HG03039 (cell line): Measurements from ENCODE around the gene PDHA1.

Experiments
- ATAC-seq: cut with Tn5 transposase; IDR thresholded peaks from one replicate; pipeline ENCODE4 v1.9.1; 2021; ENCODE audit warnings: mild to moderate bottlenecking, moderate library complexity; ENCODE audit not compliant: unreplicated experiment

Gene PDHA1

DNA sequence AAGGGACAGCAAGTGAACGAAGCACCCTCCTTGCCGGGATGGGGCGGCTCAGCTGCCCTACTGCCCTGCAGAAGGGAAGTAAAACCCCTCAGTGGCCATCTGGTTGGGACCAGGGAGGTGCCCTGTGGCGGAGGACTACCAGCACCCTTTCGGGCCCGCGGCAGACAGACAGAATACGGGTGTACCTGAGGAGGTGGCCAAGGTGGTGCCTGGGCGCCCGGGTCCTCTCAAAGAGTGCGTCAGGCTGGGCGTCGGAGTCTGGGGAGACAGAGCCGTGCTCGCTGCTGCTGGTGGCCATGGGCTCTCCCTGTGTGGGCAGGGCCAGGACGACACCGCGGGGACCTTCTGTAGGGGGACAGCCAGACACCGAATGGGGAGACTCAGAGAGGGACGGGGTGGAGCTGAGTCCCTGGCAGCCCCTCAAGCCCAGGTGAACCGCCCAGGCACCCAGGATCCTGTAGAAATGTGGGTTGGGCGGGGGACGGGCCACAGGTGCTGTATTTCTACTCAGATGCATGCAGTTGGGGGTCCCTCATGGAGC, 29.7 kb downstream of the PDHA1 start:
- ATAC-seq, result no peak

DNA sequence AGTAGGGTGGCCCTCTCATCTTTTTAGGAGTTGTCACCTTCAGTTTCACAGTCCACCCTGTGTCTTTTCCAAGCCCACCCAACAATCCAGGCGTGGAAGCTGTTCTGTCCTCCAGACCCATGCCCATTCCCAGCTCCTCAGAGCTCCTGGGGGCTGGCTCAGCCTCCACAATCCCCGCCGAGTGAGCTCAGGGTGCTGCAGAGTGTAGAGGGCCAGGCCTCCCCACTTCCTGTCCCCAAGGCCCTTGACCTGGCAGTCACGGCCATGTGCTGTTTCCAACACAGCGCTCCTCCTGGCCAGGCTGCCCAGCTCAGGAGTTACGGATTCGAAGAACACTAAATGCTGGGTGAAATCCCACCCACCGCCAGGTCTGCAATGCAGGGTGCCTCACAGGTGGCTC, 31.8 kb downstream of the PDHA1 start:
- ATAC-seq, result no peak

- no peak for ATAC-seq
Observed at GRCh38 chrX:19377799-19378198, 34.1 kb downstream of the PDHA1 start.

DNA sequence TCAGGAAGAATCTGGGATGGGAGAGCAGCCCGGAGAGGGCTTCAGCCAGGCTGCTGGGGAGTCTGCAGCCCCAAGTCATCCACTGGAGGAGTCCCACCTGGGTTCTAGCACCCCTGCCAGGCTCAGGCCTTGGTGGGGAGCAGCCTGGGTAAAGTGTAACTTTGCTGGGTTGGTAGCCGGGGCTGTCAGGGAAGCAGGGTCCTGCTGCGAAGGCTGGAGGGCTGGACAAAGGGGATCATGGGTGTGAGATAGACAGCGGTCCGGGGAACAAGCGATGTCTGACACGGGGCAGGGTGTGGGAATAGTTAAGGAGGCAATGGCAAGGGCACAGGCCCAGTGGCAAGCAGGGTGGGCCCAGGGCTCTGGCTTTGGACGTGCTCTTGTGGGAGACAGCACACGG, 37.6 kb downstream of the PDHA1 start:
- no peak for ATAC-seq

DNA sequence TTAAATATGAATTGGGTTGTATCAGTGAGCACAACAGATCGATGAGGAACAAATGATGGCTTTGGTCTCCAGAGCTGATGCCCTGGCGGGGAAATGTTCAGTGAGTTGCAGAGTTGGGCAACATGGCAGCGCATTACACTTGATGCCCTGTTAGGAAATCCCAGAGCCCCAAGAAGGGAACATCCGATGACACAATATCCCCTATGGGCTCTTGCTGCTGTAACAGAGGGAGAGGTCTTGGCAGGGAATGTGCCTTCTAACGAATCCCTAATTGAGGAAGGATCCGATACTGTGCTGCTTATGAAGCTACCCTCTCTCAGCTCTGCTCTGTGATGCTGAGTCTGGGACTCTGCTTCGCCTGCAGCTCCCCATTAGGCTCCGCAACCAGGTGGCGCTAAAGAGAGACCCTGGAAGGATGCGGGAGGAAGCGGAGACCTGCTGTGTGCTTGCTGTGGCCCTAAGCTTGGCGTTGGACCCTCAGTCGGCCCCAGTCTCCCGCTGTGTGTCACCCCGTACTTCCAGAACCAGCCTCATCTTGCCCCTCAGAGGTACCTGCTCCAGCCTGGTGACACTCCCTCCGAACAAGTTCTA, 38.9 kb downstream of the PDHA1 start:
- no peak for ATAC-seq

DNA sequence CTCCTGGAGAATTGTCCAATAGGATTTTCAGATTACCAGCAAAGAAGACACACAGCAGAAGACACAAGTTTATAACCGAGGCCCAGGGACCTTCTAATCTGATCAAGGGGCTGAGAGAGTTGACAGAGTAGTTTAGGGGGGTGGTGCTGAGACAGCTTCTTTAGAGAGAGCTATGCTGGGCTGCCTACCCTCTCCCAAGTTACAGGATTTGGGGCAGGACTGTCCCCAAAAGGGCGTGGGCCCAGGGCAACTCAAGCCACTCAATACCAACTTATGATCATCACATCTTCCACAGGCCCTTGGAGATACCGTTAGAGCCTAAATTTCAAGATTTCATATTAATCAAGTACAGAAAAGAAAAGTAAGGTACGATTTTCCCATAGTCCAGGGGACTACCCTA, 43.0 kb downstream of the PDHA1 start:
- no peak for ATAC-seq

DNA sequence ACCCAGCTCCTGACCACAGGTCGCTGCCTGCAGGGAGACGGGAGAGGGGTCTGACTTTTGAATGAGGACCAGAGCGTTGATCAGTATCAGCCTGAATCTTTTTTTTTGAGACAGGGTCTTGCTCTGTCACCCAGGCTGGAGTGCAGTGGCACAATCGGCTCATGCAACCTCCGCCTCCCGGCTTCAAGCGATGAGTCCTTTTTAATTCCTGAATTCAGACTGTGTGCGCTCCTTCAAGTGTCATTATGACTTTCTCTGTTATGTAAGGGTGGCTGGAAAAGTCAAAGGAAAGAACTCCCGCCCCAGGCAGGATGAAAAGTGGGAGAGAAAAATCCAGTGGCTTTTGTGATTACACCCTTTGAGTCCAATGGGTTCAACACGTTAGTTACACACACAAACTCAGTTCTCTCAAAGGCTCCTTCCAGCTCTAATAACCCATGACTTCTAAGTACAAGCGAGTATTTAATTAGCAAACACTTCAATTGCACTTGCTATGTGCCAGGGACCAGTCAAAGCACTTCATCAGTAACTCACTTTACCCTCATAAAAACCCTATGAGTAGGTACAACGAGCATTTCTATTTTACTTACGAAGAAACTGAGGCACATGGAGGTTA, 44.4 kb downstream of the PDHA1 start:
- no peak for ATAC-seq

- ATAC-seq, result no peak
Observed at GRCh38 chrX:19388741-19389140, 45.0 kb downstream of the PDHA1 start.

GRCh38 chrX:19389227-19389845, 45.6 kb downstream of the PDHA1 start:
- ATAC-seq, result no peak

DNA sequence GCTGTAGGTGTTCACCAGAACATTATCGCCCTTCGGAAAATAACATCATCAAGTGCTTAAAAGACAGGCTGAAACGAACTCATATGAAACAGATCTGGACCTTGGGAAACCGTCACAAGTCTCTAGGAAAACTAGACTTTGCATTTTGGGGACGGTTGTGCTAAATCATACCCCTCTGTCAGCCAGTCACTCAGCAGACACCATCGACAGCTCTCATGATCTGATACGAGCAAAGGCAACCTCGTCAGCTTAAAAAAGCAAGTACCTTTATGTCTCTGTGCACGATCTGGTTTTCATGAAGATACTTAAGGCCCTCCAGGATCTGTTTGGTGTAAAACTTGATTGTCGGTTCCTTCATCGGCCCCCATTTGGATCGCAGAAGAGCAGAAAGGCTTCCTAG, 48.4 kb downstream of the PDHA1 start:
- ATAC-seq, result no peak

DNA sequence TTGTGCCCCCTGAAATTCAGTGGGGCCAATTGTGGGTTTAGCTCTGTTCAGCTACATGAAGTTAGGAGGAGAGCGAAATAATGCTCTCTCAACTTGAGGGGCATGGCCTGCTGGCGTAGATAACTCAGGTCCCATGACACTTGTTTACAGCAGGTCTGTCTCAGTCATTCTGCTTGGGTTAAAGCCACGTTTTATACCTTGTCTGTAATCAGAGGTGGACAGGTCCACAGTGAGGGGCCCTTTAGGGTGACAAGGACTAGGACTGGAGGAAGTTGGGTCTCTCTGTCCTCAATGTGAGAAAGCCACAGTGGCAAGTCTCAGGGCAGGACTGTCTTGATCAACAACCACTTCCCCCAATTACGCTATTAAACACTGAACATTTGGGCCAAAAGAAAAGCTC, 49.0 kb downstream of the PDHA1 start:
- ATAC-seq, result no peak

GRCh38 chrX:19403696-19404095, 60.0 kb downstream of the PDHA1 start:
- no peak for ATAC-seq

DNA sequence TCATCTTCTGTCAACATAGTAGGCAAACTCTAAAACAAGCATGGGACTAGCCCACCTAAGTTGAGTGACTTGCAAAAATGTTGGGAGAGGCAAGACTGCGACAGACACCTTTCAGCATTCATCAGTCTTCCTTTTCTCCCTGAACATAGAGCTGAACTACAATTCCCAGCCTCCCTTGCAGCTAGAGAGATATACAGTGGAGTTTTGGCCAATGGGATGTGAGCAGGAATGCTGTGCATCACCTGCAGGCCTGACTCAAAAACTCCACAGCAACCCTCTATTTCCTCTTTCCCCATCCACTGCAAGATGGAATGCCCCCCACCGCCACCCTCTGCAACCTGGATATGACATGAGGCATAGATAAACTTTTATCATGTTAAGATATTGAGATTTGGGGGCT, 66.5 kb downstream of the PDHA1 start:
- ATAC-seq, result no peak
